WTC11 (cell line): Measurements from ENCODE around the gene SYT8. TPM values are rescaled to one million over a fixed set of nuclear protein-coding genes. Genes with fewer than 3 reads are reported as not detected.

ENCODE experiments used
- ATAC-seq: fragments of 200-7000 bp; cut with Tn5 transposase; 2 replicates; pipeline ENCODE4 v1.10.0; 2021; ENCODE audit warnings: mild to moderate bottlenecking, moderate library complexity
- CTCF ChIA-PET: fragments of 300-600 bp; sonication (Branson Sonifier 250); formaldehyde crosslinking; loops from one replicate; lab custom pipeline; 2021; ENCODE audit warnings: antibody characterized with exemption; lab: Charles Lee
- POLR2A ChIA-PET: fragments of 350-600 bp; sonication (Branson Sonifier 250); formaldehyde crosslinking; loops from one replicate; lab custom pipeline; 2021; ENCODE audit warnings: antibody characterized with exemption; lab: Charles Lee
- DNase-seq: peaks from one replicate; pipeline ENCODE4 v3.0.0; 2021; ENCODE audit warnings: low spot score
- H3K27ac Mint-ChIP-seq: 2 replicates; pipeline ENCODE4 v1.8.0; 2021; ENCODE audit warnings: mixed read lengths
- H3K27me3 Mint-ChIP-seq: 2 replicates; pipeline ENCODE4 v1.8.0; 2021; ENCODE audit warnings: low read depth, mild to moderate bottlenecking, moderate library complexity, mixed read lengths
- H3K36me3 Mint-ChIP-seq: 2 replicates; pipeline ENCODE4 v1.8.0; 2021; ENCODE audit warnings: mixed read lengths
- H3K4me1 Mint-ChIP-seq: 2 replicates; pipeline ENCODE4 v1.8.0; 2022; ENCODE audit warnings: mixed read lengths
- H3K4me3 Mint-ChIP-seq: 2 replicates; pipeline ENCODE4 v1.8.0; 2021; ENCODE audit warnings: mild to moderate bottlenecking, moderate library complexity, mixed read lengths
- H3K9me3 Mint-ChIP-seq: 2 replicates; pipeline ENCODE4 v1.8.0; 2021; ENCODE audit warnings: mixed read lengths
- AFF4 ChIP-seq: sonication (generic); formaldehyde crosslinking; IDR thresholded peaks from 2 replicates; pipeline ENCODE4 v1.8.1; 2023; ENCODE audit warnings: mild to moderate bottlenecking, missing genetic modification reagents, borderline replicate concordance
- AR ChIP-seq: fragments of 250-450 bp; sonication (Bioruptor Pico); IDR thresholded peaks from 2 replicates; pipeline ENCODE4 v1.9.0; 2021; ENCODE audit warnings: mild to moderate bottlenecking
- ARID4B ChIP-seq: sonication (generic); formaldehyde crosslinking; IDR thresholded peaks from 2 replicates; pipeline ENCODE4 v1.8.0; 2023; ENCODE audit warnings: missing genetic modification reagents, mild to moderate bottlenecking, borderline replicate concordance
- ATF3 ChIP-seq: sonication (generic); formaldehyde crosslinking; conservative IDR thresholded peaks from 2 replicates; pipeline ENCODE4 v1.8.1; 2022; ENCODE audit warnings: mild to moderate bottlenecking, missing genetic modification reagents
- E2F5 ChIP-seq: sonication (generic); formaldehyde crosslinking; IDR thresholded peaks from 2 replicates; pipeline ENCODE4 v1.8.1; 2022; ENCODE audit warnings: mild to moderate bottlenecking, moderate library complexity, missing genetic modification reagents
- ERG ChIP-seq: fragments of 250-450 bp; sonication (Bioruptor Pico); IDR thresholded peaks from 2 replicates; pipeline ENCODE4 v1.8.0; 2021; ENCODE audit warnings: mild to moderate bottlenecking
- FOXP4 ChIP-seq: sonication (generic); formaldehyde crosslinking; IDR thresholded peaks from 2 replicates; pipeline ENCODE4 v1.8.0; 2022; ENCODE audit warnings: mild to moderate bottlenecking, missing genetic modification reagents
- IRF2 ChIP-seq: sonication (generic); formaldehyde crosslinking; IDR thresholded peaks from 2 replicates; pipeline ENCODE4 v1.8.0; 2022; ENCODE audit warnings: low read depth, missing genetic modification reagents, borderline replicate concordance
- KAT7 ChIP-seq: sonication (generic); formaldehyde crosslinking; IDR thresholded peaks from 2 replicates; pipeline ENCODE4 v1.8.1; 2023; ENCODE audit warnings: missing genetic modification reagents, mild to moderate bottlenecking, borderline replicate concordance
- OVOL2 ChIP-seq: fragments of 250-450 bp; sonication (Bioruptor Pico); IDR thresholded peaks from 2 replicates; pipeline ENCODE4 v1.9.0; 2021; ENCODE audit warnings: mild to moderate bottlenecking, borderline replicate concordance
- PRRX2 ChIP-seq: fragments of 250-450 bp; sonication (Bioruptor Pico); IDR thresholded peaks from 2 replicates; pipeline ENCODE4 v1.8.0; 2021; ENCODE audit warnings: mild to moderate bottlenecking
- TEAD4 ChIP-seq: sonication (generic); formaldehyde crosslinking; IDR thresholded peaks from 2 replicates; pipeline ENCODE4 v1.8.0; 2022; ENCODE audit warnings: mild to moderate bottlenecking, missing genetic modification reagents
- ZMAT4 ChIP-seq: fragments of 250-450 bp; sonication (Bioruptor Pico); IDR thresholded peaks from 2 replicates; pipeline ENCODE4 v1.9.0; 2021; ENCODE audit warnings: mild to moderate bottlenecking
- ZNF138 ChIP-seq: sonication (generic); formaldehyde crosslinking; conservative IDR thresholded peaks from 2 replicates; pipeline ENCODE4 v1.8.1; 2022; ENCODE audit warnings: mild to moderate bottlenecking, moderate library complexity, missing genetic modification reagents
- ZNF263 ChIP-seq: sonication (generic); formaldehyde crosslinking; IDR thresholded peaks from 2 replicates; pipeline ENCODE4 v1.8.1; 2022; ENCODE audit warnings: low read depth, mild to moderate bottlenecking, moderate library complexity, missing genetic modification reagents
- ZNF423 ChIP-seq: fragments of 250-450 bp; sonication (Bioruptor Pico); IDR thresholded peaks from 2 replicates; pipeline ENCODE4 v2.1.2; 2022; ENCODE audit warnings: mild to moderate bottlenecking, moderate library complexity
- total RNA-seq: library from RNA; stranded (reverse); gene quantifications from 3 replicates; pipeline ENCODE4 v1.2.3, GENCODE V29; 2021

The SYT8 gene
- total RNA-seq, 1 experiment from 2014 or later, result 0.37 TPM

GRCh38 chr11:1805525-1805924, 29.3 kb upstream of the SYT8 start:
- H3K27ac Mint-ChIP-seq, result no peak overlapping the region
- no peak overlapping the region for H3K4me3 Mint-ChIP-seq
- H3K27me3 Mint-ChIP-seq, result peaks cover 24% of the 10 kb centered on the region
- no peaks in the 10 kb centered on the region for H3K36me3 Mint-ChIP-seq
- peaks cover 10% of the 10 kb centered on the region for H3K9me3 Mint-ChIP-seq
- no peak for DNase-seq
- POLR2A ChIA-PET, result no interaction called here
- ATAC-seq, result no peak
- no peak for TF ChIP-seq TEAD4 (CRISPR knock-in tag)
- no peak for TF ChIP-seq ERG (CRISPR knock-in tag)
- no peak for TF ChIP-seq ZNF138 (CRISPR knock-in tag)
- TF ChIP-seq ZMAT4 (CRISPR knock-in tag), result no peak
- TF ChIP-seq ZNF423 (CRISPR knock-in tag), result no peak
- no peak for TF ChIP-seq AFF4
- no peak for TF ChIP-seq ARID4B (CRISPR knock-in tag)
- TF ChIP-seq KAT7, result no peak
- no peak for TF ChIP-seq ATF3 (CRISPR knock-in tag)
- TF ChIP-seq AR, result no peak
- TF ChIP-seq IRF2, result no peak
- TF ChIP-seq FOXP4 (CRISPR knock-in tag), result no peak
- TF ChIP-seq E2F5 (CRISPR knock-in tag), result no peak
- TF ChIP-seq PRRX2 (CRISPR knock-in tag), result no peak
- no peak for TF ChIP-seq OVOL2 (CRISPR knock-in tag)
- no peak for TF ChIP-seq ZNF263 (CRISPR knock-in tag)
- TF ChIP-seq, all 79 proteins: peak for 0
- peaks cover 8% of the 10 kb centered on the region for H3K4me1 Mint-ChIP-seq
- CTCF ChIA-PET, result interaction anchor here (0.8 to 8.3 kb wide), 6 partner anchors 9 to 112 kb away, joined by 3 to 49 read pairs (median 7); no protein-coding TSS in a partner anchor
